Measurements from ENCODE around the gene BDH1. TPM values are rescaled to one million over a fixed set of nuclear protein-coding genes. Genes with fewer than 3 reads are reported as not detected.

Gene BDH1
- total RNA-seq, 1 donor from 2014 or later = not detected

DNA sequence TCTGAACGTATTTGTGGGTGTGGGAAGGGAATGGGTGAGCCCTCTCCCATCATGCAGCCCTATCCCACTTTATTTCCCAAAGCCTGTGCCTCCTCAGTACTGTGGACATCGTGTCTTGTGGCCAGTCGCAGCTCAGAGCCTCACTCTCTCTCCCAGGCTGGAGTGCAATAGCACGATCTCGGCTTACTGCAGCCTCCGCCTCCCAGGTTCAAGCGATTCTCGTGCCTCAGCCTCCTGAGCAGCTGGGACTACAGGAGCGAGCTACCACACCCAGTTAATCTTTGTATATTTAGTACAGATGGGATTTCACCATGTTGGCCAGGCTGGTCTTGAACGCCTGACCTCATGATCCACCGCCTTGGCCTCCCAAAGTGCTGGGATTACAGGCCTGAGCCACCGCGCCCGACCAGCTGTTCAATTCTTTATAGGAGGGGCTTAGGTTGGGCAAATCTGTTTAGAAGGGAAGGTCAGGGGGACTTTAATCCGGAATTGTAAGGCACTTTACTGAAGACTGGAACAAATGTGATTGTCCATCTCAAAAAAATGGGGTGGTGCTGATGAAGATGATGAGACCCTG, 42.7 kb upstream of the BDH1 start:
- intact Hi-C loops (cut with DNase I) = no loop called here

DNA sequence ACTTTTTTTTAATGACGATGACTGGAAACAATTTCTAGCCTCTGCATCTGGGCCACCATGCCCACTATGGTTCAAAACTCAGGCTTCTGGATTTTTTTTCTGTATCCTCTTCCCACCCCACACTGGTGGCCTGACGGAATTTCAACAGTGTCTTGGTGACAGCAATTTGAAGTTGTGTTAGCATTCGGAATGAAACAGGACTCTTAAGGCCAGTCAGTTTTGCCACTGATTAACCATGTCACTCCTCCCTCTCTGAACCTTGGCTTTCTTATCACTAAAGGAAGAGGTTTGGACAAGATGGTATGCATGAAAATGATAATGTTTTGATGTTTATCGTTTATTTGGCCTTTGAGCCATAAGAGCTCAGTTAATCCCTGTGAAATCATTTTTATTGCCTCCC, 41.6 kb upstream of the BDH1 start:
- H3K27ac ChIP-seq = no peak overlapping the region
- intact Hi-C loops (cut with DNase I) = no loop called here
- TF ChIP-seq, protein P1, sequence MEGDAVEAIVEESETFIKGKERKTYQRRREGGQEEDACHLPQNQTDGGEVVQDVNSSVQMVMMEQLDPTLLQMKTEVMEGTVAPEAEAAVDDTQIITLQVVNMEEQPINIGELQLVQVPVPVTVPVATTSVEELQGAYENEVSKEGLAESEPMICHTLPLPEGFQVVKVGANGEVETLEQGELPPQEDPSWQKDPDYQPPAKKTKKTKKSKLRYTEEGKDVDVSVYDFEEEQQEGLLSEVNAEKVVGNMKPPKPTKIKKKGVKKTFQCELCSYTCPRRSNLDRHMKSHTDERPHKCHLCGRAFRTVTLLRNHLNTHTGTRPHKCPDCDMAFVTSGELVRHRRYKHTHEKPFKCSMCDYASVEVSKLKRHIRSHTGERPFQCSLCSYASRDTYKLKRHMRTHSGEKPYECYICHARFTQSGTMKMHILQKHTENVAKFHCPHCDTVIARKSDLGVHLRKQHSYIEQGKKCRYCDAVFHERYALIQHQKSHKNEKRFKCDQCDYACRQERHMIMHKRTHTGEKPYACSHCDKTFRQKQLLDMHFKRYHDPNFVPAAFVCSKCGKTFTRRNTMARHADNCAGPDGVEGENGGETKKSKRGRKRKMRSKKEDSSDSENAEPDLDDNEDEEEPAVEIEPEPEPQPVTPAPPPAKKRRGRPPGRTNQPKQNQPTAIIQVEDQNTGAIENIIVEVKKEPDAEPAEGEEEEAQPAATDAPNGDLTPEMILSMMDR (IDR thresholded peaks at IDR 0.05) = no peak
- H3K4me1 ChIP-seq = peaks cover 0 to 7% of the 10 kb centered on the region in 2 donors
- DNase-seq (ENCODE audit: low spot score in 2 of 2) = no peak
- no peak overlapping the region for H3K4me3 ChIP-seq
- H3K27me3 ChIP-seq = no peaks in the 10 kb centered on the region
- no peaks in the 10 kb centered on the region for H3K9me3 ChIP-seq
- H3K36me3 ChIP-seq = no peaks in the 10 kb centered on the region

More for the DNA sequence above, 42.7 kb upstream of the BDH1 start:
- Histone ChIP-seq H3K4me3 (no peak overlapping the region), H3K9me3 (no peaks in the 10 kb centered on the region), H3K36me3 (no peaks in the 10 kb centered on the region), H3K27ac (no peak overlapping the region), H3K4me1 (peaks cover 0 to 7% of the 10 kb centered on the region in 2 donors), H3K27me3 (no peaks in the 10 kb centered on the region)
- no peak for DNase-seq (ENCODE audit: low spot score in 2 of 2)
- TF ChIP-seq, protein P1 (IDR thresholded peaks at IDR 0.05) = no peak

DNA sequence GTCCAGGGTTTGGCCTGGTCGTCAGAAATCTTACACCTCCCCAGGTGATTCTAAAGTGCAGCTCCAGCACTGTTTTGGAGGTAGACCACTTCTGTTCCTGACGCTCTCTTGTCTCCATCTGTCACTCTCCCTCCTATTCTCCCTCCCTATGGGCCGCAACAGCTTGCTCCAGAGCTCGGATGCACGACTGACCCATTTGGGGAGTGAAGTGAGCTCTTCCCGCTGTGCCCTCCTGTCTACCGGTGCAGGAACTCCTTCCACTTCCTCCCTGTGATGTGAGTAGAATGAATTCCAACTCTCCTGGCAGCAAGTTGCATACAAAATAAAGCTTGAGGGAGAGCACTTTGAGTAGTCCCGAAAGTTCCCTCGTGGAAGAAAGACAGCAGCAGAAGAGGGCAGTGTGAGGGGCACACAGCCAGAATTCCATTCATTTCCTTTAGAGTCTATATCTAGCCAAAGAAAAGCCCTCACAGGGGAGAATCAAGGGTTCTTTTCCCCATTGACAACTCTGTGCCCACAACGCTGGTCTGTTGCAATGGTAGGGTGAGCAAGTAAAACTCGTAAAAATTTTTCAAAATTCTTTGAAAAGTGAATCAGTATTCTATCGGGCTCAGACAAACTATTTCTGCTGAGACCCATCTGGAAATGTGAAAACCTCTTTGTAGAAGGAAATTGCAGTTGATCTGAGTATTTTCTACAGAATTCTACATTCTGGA, 39.9 kb upstream of the BDH1 start:
- peaks cover 0 to 7% of the 10 kb centered on the region in 2 donors for H3K4me1 ChIP-seq
- no peak overlapping the region for H3K4me3 ChIP-seq
- intact Hi-C loops (cut with DNase I) = no loop called here
- TF ChIP-seq, protein P1 (IDR thresholded peaks at IDR 0.05) = no peak
- H3K27ac ChIP-seq = no peak overlapping the region
- H3K9me3 ChIP-seq = no peaks in the 10 kb centered on the region
- no peak for DNase-seq (ENCODE audit: low spot score in 2 of 2)
- H3K27me3 ChIP-seq = no peaks in the 10 kb centered on the region
- H3K36me3 ChIP-seq = peaks cover 0 to 2% of the 10 kb centered on the region in 2 donors

DNA sequence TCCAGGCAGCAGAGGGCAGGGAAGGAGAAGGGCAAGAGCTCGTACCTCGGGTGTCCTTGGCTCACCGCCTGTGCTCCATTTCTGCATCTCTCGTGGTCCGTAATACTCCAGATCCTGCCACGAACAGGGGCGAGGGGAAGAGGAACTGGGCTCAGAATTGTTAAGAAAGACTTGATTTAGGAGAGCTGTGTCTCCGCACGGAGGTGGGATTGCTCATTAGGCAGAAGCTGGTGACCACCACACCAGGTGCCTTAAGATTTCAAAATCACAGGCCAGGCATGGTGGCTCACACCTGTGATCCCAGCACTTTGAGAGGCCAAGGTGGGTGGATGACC, 37.2 kb upstream of the BDH1 start:
- TF ChIP-seq, protein P1 (IDR thresholded peaks at IDR 0.05) = no peak
- DNase-seq (ENCODE audit: low spot score in 2 of 2) = no peak
- intact Hi-C loops (cut with DNase I) = no loop called here
- no peak overlapping the region for H3K27ac ChIP-seq
- H3K4me1 ChIP-seq = no peaks in the 10 kb centered on the region
- H3K4me3 ChIP-seq = no peak overlapping the region
- no peaks in the 10 kb centered on the region for H3K9me3 ChIP-seq
- peaks cover 0 to 2% of the 10 kb centered on the region in 2 donors for H3K36me3 ChIP-seq
- H3K27me3 ChIP-seq = no peaks in the 10 kb centered on the region

DNA sequence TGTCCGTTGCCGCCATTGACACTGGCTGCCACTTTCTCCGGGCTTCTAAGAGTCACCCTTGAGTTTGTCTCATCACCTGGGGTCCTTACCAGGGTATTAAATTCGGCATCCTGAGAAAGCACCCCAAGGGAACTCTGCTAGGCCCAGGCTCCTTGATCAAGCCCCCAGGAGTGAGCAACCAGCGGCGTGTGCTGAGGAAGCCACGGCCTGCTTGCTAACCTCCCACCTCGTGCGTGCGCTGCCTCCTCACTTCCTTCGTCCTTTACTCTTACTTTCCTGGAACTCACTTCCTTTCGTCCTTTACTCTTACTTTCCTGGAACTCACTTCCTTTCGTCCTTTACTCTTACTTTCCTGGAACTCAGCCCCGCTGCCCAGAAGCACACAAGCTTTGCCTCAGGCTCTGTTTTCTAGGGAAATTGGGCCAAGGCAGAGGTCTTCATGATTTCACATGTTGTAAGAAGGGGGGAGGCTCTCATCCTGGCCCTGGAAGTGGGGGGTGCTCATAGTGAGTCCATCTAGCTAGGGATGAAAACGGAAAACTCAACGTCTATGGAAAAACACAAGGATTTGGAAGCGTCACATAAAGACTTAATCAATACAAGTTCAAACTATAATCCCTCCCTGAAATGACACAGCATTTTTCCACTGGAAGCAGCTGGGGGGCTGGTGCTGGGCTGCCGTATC, 36.7 kb upstream of the BDH1 start:
- DNase-seq (ENCODE audit: low spot score in 2 of 2) = no peak
- H3K4me3 ChIP-seq = no peak overlapping the region
- no peaks in the 10 kb centered on the region for H3K9me3 ChIP-seq
- H3K4me1 ChIP-seq = no peaks in the 10 kb centered on the region
- peaks cover 0 to 2% of the 10 kb centered on the region in 2 donors for H3K36me3 ChIP-seq
- intact Hi-C loops (cut with DNase I) = no loop called here
- H3K27ac ChIP-seq = no peak overlapping the region
- no peaks in the 10 kb centered on the region for H3K27me3 ChIP-seq
- TF ChIP-seq, protein P1 (IDR thresholded peaks at IDR 0.05) = no peak
